Omental fat pad (tissue), 4 donors: ENCODE results near the gene C12orf60. TPM values are rescaled to one million over a fixed set of nuclear protein-coding genes. Genes with fewer than 3 reads are reported as not detected.

ENCODE experiments used
- ATAC-seq: fragments of 150-250 bp; one replicate; pipeline ENCODE4 v1.9.1; 2016; ENCODE audit warnings: mild to moderate bottlenecking, moderate library complexity; ENCODE audit not compliant: low FRiP score
- DNase-seq: peaks from one replicate; pipeline ENCODE4 v3.0.0-alpha.2; 2019; ENCODE audit warnings: low spot score
- CTCF ChIP-seq, 3 donors: fragments of 450-650 bp; IDR thresholded peaks; one replicate each; pipeline ENCODE4 v1.5.1; 2016 to 2017; ENCODE audit warnings: antibody characterized with exemption in 3 of 3, mild to moderate bottlenecking in 3 of 3, moderate library complexity in 2 of 3
- total RNA-seq, 4 donors: library from RNA; depleted of rRNA; stranded (reverse); fragments of >200 nt; gene quantifications; one replicate each; pipeline ENCODE4 v1.1.0, GENCODE V29; 2016

Gene C12orf60
- total RNA-seq, 4 donors from 2014 or later = 0.36 to 1.6 (median 0.56) TPM; not detected in 1

GRCh38 chr12:14871886-14872285, 68.4 kb downstream of the C12orf60 start:
- DNase-seq = no peak
- no peak for TF ChIP-seq CTCF (IDR thresholded peaks at IDR 0.05)
- no peak for ATAC-seq

- TF ChIP-seq CTCF (IDR thresholded peaks at IDR 0.05) = no peak
- ATAC-seq (no peak), DNase-seq (no peak)
Observed at GRCh38 chr12:14873440-14874185, 70.1 kb downstream of the C12orf60 start.

Other genes starting within 250 kb of the C12orf60 start
- gene PLBD1, start 235.8 kb upstream of the C12orf60 start, total RNA-seq = 10 to 100 TPM; 16.1 to 26.5 (median 19.8) TPM
- gene GUCY2C, start 107.1 kb upstream of the C12orf60 start, total RNA-seq = not detected
- gene WBP11, start 192 bp upstream of the C12orf60 start, total RNA-seq = 10 to 100 TPM; 17.2 to 29.7 (median 19.3) TPM
- gene SMCO3, start 10.5 kb downstream of the C12orf60 start, total RNA-seq = not detected
- gene ART4, start 39.9 kb downstream of the C12orf60 start, total RNA-seq = 1 to 10 TPM; 1.9 to 6.2 (median 4.3) TPM
- 100 to 1,000 TPM; 317 to 851 (median 829) TPM for gene MGP, start 82.2 kb downstream of the C12orf60 start, total RNA-seq
- under 1 TPM in 2 of 4 donors, not detected in 2; 0.56 to 0.60 TPM for gene ERP27, start 134.9 kb downstream of the C12orf60 start, total RNA-seq
- gene ARHGDIB, start 157.9 kb downstream of the C12orf60 start, total RNA-seq = 100 to 1,000 TPM; 128 to 259 (median 205) TPM
- gene PDE6H, start 169.4 kb downstream of the C12orf60 start, total RNA-seq = not detected